NCI-H2227 treated with DMSO at 0.1 percent for 48 hours (cell line): ENCODE data around the gene ADAT3.
"Not testable (repeated sequence)": the region's sequence is repeated elsewhere in the genome, so short reads cannot be mapped to it uniquely, and the experiment has no call there.

Experiments used
- DNase-seq: peaks from one replicate; lab custom pipeline; 2025; lab: John Stamatoyannopoulos, UW

Gene ADAT3

GRCh38 chr19:1882786-1883692, 22.2 kb upstream of the ADAT3 start:
- no peak for DNase-seq

GRCh38 chr19:1883784-1884183, 21.4 kb upstream of the ADAT3 start:
- DNase-seq, result no peak

DNA sequence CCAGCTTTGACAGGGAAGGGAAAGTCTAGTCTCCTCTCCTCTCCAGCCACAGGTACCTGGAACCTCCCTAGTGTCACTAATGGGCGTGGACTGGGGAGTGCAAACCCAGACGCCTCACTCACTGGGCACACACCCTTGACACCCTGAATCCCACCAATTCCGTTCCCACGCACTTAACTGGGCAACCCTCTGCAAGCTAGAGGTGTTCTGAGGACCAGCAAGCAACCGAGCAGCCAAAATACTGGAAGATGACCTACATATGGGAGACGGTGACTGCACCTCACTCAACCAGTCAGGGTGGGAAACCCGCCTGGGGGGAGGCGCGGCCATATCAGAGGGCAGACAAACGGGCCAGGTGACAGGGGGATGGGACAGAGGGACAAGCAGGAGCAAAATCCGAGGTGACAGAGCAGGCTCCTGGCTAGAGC, 20.9 kb upstream of the ADAT3 start:
- no peak for DNase-seq

DNA sequence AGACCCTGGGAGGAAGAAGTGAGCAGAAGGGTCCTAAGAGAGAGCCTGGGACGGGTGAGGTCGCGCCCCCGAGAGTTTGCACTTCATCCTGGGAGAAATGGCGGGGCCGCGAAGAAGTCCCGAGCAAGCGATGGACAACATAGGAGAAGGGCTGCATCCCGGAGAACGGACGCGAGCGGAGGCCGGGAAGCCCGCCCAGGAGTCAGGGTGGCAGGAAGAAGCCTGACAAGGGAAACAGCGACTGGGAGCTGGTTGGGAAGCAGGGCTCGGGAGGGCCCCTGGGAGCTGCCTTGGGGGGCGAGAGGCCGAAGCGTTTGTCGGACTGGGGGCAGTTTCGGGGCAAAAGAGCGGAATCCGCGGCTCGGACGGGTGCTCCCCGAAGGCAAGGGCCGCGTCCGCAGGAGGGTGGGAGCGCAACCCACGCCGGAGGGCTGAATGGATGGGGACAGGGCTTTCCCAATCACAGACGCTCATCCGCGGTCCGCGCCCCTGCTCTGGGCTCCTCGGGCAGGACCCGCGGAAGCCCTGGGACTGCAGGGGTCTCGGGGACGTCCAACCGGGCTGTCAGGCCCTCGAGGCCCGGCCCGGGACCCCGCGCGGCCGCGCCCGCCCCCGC, 20.4 kb upstream of the ADAT3 start:
- no peak for DNase-seq

DNA sequence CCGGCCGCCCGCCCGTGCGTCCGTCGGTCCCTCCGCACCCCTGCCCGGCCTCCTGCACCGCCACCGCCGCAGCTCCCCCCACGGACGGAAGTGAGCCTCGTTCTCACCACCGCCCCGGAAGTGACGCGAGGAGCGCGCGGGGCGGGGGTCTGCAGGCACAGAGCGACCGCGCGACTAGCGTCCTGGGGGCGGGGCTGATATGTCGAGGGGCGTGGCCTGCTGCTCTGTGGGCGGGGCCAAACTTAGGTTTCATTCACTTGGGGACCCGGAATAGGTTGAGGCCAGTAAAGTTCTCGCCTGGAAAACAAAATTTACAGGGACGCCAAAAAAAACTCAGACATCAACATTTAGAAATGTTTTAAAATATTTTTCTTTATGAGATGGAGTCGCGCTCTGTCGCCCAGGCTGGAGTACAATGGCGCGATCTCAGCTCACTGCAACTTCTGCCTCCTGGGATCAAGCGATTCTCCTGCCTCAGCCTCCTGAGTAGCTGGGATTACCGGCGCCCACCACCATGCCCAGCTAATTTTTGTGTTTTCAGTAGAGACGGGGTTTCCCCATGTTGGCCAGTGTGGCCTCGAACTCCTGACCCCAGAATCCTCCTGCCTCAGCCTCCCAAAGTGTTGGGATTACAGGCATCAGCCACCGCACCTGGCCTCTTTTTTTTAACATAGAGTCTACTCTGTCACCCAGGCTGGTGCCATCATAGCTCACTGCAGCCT, 19.6 kb upstream of the ADAT3 start, which contains the start of gene ABHD17A:
Gene ABHD17A (minus strand): TSS at position 99 of the 722 bp plus-strand sequence. CDS start 3,930 bp downstream, outside the sequence.
- DNase-seq, result peak; percentile 62

GRCh38 chr19:1886360-1886759, 18.8 kb upstream of the ADAT3 start:
- not testable (repeated sequence) for DNase-seq

DNA sequence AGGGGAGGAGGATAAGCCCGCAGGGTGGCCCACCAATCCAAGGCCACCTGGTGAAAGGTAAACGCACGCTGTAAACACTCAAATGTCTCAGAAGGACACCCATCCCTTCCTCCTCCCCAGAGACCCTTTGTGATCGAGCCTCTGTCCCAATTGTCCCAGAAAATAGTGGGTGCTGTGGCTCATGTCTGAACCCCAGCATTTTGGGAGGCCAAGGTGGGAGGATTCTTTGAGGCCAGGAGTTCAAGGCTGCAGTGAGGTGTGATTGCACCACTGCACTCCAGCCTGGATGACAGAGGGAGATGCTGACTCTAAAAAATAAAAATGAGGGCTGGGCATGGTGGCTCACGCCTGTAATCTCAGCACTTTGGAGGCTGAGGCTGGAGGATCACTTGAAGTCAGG, 16.8 kb upstream of the ADAT3 start:
- DNase-seq, result no peak

- DNase-seq, result no peak
Measured at GRCh38 chr19:1889907-1890306, 15.3 kb upstream of the ADAT3 start.

DNA sequence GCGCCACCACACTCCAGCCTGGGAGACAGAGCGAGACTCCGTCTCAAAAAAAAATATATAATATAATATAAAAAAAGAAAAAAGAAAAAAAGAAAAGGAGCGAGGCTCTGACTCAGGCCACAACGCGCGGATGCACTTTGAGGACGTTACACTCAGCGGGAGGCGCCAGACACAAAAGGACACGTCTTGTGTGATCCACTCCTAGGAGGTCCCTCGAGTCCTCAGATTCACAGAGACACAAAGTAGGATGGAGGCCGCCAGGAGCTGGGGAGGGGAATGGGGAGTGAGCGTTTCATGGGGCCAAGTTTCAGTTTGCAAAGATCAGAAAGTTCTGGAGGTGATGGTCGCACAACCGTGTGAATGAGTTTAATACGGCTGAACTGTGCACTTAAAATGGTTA, 11.4 kb upstream of the ADAT3 start:
- no peak for DNase-seq

DNA sequence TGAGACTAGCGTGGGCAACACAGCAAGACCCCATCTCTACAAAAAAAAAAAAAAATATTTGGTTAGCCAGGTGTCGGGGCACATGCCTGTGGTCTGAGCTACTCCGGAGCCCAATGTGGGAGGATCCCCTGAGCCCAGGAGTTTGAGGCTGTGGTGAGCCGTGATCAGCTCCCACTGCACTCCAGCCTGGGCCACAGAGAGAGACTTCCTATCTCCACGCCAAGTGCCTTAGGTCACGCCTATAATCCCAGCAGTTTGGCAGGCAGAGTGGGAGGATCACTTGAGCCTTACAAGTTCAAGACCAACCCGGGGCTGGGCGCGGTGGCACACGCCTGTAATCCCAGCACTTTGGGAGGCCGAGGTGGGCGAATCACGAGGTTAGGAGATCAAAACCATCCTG, 8.7 kb upstream of the ADAT3 start:
- no peak for DNase-seq

- no peak for DNase-seq
Measured at GRCh38 chr19:1901940-1902404, 3.2 kb upstream of the ADAT3 start.

GRCh38 chr19:1902923-1903322, 2.3 kb upstream of the ADAT3 start:
- no peak for DNase-seq

DNA sequence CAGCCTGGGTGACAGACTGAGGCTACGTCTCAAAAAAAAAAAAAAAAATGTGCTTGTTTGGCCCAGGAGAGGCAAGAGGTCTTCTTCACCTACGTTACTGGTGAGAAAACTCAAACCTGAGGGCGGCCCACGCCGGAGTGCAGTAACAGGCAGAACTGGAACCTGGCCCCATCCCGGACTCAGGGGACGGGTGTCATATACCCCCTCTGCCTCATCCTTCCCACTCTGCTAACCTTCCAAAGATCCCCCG, 414 bp upstream of the ADAT3 start:
- no peak for DNase-seq

DNA sequence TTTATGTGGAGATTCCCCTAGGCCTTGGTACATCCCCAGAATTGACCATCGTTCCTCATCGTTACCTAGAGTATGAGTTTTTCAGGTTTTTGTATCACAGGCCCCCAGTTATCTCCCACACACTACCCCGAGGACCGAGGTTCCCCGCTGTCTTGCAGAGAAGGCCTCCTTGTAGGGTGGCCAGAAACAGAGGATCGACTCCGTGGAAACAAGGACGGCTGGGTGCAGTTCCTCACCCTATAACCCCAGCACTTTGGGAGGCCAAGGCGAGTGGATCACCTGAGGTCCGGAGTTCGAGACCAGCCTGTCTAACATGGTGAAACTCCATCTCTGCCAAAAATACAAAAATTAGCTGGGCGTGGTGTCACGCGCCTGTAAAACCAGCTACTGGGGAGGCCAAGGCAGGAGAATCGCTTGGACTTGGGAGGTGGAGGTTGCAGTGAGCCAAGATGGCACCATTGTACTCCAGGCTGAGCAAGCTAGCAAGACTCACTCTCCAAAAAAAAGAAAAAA, 720 bp downstream of the ADAT3 start:
- no peak for DNase-seq

DNA sequence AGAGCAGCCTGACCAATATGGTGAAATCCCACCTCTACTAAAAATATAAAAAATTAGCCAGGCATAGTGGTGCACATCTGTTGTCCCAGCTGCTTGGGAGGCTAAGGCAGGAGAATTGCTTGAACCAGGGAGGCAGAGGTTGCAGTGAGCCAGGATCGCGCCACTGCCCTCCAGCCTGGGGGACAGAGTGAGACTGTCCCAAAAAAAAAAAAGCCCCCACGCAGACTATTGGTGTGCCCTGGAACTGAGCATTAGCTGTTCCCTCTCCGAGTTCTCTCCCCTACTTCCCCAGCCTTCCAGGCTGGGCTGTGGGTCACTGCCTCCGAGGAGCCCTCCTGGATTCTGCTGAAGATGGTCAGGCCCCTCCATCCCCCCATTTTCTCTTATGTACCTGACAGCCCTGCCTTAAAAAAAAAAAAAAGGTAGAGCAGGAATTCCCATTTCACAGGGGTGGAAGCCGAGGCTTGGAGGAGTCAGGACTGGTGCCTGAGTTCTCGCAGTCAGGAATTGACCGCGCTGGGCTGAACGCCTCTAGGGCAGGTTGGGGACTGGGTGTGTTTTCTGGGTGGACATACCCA, 1.9 kb downstream of the ADAT3 start:
- DNase-seq, result no peak

GRCh38 chr19:1907563-1908363, 2.6 kb downstream of the ADAT3 start:
- DNase-seq, result no peak

- DNase-seq, result no peak
Measured at GRCh38 chr19:1908364-1908678, 3.1 kb downstream of the ADAT3 start.

GRCh38 chr19:1909761-1910080, 4.5 kb downstream of the ADAT3 start:
- DNase-seq, result no peak

GRCh38 chr19:1910177-1910576, 5.0 kb downstream of the ADAT3 start:
- no peak for DNase-seq

DNA sequence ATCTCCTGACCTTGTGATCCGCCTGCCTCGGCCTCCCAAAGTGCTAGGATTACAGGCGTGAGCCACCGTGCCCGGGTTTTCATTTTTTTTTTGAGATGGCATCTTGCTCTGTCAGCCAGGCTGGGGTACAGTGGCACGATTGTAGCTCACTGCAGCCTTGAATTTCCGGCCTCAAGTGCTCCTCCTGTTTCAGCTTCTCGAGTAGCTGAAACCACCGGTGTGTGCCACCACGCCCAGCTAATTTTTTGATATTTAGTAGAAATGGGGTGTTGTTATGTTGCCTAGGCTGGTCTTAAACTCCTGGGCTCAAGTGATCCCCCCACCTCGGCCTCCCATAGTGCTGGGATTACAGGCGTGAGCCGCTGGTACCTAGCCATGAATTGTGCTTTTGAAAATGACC, 5.9 kb downstream of the ADAT3 start:
- no peak for DNase-seq

GRCh38 chr19:1911995-1912394, 6.8 kb downstream of the ADAT3 start:
- no peak for DNase-seq
